ENCODE results near the gene KRT2. TPM values are rescaled to one million over a fixed set of nuclear protein-coding genes. Genes with fewer than 3 reads are reported as not detected.

KRT2 gene
- total and polyA plus RNA-seq, 7 donors = 0.38 TPM; not detected in 6

DNA sequence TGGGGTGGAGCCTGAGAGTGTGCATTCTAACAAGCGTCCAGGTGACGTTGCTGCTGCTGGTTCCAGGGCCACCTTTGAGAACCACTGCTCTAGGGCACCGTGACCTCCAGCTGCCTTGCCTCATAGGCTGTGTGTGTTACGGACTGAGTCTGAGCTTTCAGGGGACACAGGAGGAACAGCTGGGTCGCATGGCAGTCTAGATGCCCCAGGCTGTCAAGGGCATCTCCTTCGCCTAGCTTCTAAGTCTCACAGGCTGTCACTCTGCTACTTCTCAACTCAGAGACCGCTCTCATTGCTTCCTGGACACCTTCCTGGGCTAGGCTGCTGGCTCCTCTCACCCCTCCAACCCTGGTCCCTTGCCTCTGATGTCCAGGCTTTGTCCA lies 34.6 kb downstream of the KRT2 start:
- H3K4me3 ChIP-seq = no peak overlapping the region
- no peaks in the 10 kb centered on the region for H3K4me1 ChIP-seq
- TF ChIP-seq, protein P1, sequence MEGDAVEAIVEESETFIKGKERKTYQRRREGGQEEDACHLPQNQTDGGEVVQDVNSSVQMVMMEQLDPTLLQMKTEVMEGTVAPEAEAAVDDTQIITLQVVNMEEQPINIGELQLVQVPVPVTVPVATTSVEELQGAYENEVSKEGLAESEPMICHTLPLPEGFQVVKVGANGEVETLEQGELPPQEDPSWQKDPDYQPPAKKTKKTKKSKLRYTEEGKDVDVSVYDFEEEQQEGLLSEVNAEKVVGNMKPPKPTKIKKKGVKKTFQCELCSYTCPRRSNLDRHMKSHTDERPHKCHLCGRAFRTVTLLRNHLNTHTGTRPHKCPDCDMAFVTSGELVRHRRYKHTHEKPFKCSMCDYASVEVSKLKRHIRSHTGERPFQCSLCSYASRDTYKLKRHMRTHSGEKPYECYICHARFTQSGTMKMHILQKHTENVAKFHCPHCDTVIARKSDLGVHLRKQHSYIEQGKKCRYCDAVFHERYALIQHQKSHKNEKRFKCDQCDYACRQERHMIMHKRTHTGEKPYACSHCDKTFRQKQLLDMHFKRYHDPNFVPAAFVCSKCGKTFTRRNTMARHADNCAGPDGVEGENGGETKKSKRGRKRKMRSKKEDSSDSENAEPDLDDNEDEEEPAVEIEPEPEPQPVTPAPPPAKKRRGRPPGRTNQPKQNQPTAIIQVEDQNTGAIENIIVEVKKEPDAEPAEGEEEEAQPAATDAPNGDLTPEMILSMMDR (IDR thresholded peaks at IDR 0.05) = no peak
- TF ChIP-seq POLR2AphosphoS5 (IDR thresholded peaks at IDR 0.05) (no peak), POLR2A (IDR thresholded peaks at IDR 0.05) (no peak), EP300 (IDR thresholded peaks at IDR 0.05) (no peak)
- no peaks in the 10 kb centered on the region for H3K36me3 ChIP-seq
- no peak for DNase-seq
- no peak overlapping the region for H3K27ac ChIP-seq
- H3K9me3 ChIP-seq = no peaks in the 10 kb centered on the region
- no peaks in the 10 kb centered on the region for H3K27me3 ChIP-seq
- WGBS, 2 donors = 85 to 89% methylated on average over 7 of the region's 7 CpGs
- intact Hi-C loops (cut with DNase I) = no loop called here

DNA sequence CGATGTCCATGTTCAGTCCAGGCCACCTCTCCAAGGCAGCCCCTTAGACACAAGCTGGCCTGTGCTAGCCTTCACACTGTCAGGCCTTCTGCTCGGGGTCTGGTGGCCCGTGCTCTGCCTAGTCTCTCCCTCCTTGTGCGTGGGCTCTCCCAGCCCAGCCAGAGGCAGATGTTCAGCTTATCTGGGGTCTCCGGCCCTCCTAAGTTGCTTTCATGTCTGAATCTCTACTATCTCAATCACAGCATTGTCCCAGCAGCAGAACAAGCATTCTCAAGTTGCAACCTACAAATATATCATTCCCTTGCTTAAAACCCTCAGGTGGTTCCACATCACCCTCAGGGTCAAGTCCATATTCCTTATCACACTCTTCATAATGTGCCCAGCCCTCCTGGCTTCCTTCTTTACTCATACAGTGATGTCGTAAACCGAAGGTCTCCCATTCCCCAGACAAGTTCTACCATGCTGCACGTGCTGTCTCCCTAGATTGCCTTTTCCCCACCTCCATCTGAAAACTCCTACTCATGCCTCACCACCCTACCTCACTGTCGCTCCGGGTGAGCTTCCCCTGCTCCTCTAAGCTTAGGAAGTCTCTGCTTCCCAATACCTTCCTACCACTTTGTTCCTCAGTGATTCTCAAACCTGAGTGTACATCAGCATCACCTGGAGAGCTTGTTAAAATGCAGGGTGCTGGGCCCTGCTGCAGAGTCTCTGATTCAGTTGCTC lies 35.2 kb downstream of the KRT2 start:
- H3K36me3 ChIP-seq = no peaks in the 10 kb centered on the region
- TF ChIP-seq EP300 (IDR thresholded peaks at IDR 0.05) = no peak
- no peak for TF ChIP-seq POLR2AphosphoS5 (IDR thresholded peaks at IDR 0.05)
- no peak for TF ChIP-seq POLR2A (IDR thresholded peaks at IDR 0.05)
- TF ChIP-seq, protein P1 (IDR thresholded peaks at IDR 0.05) = no peak
- 68 to 81% methylated on average over 10 of the region's 10 CpGs for WGBS, 2 donors
- no peak for DNase-seq
- H3K9me3 ChIP-seq = no peaks in the 10 kb centered on the region
- H3K27me3 ChIP-seq = no peaks in the 10 kb centered on the region
- intact Hi-C loops (cut with DNase I) = no loop called here
- H3K4me3 ChIP-seq = no peak overlapping the region
- H3K27ac ChIP-seq = no peak overlapping the region
- H3K4me1 ChIP-seq = no peaks in the 10 kb centered on the region

DNA sequence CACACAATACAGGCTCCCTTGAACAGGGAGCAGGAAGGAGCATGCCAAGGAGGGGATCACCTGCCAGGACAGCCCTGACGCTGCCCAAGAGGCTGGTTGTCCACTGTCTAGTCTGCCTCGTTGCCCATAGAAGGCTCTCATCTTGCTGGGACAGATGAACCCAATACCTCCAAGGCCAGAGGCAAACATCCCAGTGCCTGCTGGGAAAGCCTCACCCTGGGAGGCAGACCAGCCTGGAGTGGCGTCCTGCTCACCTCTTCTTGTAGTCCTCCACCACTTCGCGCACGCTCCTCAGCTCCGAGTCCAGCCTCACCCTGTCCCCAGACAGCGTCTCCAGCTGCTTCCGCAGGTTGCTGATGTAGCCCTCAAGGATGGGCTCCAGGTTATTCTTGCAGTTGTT lies 36.1 kb downstream of the KRT2 start:
- Histone ChIP-seq H3K27me3 (peaks cover 0 to 8% (median 4%) of the 10 kb centered on the region in 3 donors), H3K4me3 (no peak overlapping the region), H3K9me3 (no peaks in the 10 kb centered on the region), H3K36me3 (no peaks in the 10 kb centered on the region), H3K27ac (no peak overlapping the region), H3K4me1 (no peaks in the 10 kb centered on the region)
- no peak for TF ChIP-seq POLR2A (IDR thresholded peaks at IDR 0.05)
- no peak for TF ChIP-seq EP300 (IDR thresholded peaks at IDR 0.05)
- TF ChIP-seq, protein P1 (IDR thresholded peaks at IDR 0.05) = no peak
- TF ChIP-seq POLR2AphosphoS5 (IDR thresholded peaks at IDR 0.05) = no peak
- intact Hi-C loops (cut with DNase I) = no loop called here
- DNase-seq = no peak
- 85 to 88% methylated on average over 9 of the region's 9 CpGs for WGBS, 2 donors

DNA sequence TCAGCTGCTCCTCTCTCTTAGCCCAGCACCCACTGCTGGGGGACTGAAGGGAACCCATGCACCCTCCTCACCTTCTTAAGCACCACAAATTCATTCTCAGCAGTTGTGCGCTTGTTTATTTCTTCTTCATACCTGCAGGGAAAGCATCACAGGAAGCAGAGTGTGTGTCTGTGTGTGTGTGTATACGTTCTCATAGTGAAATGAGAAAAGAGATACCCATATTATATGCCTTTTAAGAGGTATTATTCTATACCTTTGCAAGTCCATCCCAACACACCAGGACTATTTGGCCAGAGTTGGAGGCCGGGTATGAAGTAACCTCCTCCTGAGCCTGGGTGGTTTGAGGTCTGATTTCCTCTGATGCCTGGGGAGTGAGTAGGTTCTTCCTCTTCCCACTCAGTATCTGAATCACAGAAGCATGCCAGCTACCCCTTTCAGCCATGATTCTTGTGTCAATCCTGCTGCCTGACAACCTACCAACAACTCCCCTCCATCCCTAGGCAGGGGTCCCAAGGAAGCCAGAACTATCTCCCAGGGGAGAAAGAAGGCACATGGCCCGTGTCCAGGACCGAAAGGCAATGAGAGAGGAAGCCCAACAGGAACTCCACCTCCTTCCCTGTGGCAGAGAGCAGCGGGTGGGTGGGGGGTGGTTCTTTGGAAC lies 36.7 kb downstream of the KRT2 start:
- no peak overlapping the region for H3K27ac ChIP-seq
- no peak for DNase-seq
- no peaks in the 10 kb centered on the region for H3K36me3 ChIP-seq
- WGBS, 2 donors = 46 to 64% methylated on average over 6 of the region's 6 CpGs
- H3K4me3 ChIP-seq = no peak overlapping the region
- no peak for TF ChIP-seq POLR2A (IDR thresholded peaks at IDR 0.05)
- no peak for TF ChIP-seq EP300 (IDR thresholded peaks at IDR 0.05)
- TF ChIP-seq, protein P1 (IDR thresholded peaks at IDR 0.05) = no peak
- intact Hi-C loops (cut with DNase I) = no loop called here
- H3K9me3 ChIP-seq = no peaks in the 10 kb centered on the region
- H3K4me1 ChIP-seq = no peaks in the 10 kb centered on the region
- peaks cover 0 to 14% (median 10%) of the 10 kb centered on the region in 3 donors for H3K27me3 ChIP-seq
